NCI-H2227 (cell line): ENCODE measurements around the gene GNL2.
A peak's percentile ranks its signal among the peaks of the same experiment; 100 is the strongest.
"Not testable (repeated sequence)": the region's sequence is repeated elsewhere in the genome, so short reads cannot be mapped to it uniquely, and the experiment has no call there.

Experiments used
- DNase-seq: peaks from one replicate; lab custom pipeline; 2025; ENCODE audit not compliant: unreplicated experiment; lab: John Stamatoyannopoulos, UW

GNL2 gene

DNA sequence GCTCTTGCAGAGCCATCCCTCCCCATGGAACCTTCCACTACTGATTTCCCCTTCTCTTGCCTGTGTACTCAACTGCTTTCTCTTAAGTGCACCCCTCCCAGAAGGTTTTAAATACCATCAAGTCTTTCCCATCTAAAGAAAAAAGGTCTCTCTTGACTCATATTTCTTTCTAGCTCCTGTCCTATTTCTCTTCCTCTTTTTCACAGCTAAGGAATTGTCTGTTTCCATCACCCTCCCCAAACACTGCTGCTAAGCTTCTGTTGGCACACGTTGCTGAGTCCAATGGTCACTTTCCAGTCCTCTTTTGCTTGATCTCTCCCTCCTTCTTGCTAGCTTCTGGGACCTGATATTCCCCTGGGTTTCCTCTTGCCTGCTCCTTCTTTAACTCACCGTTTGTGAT, 13.3 kb upstream of the GNL2 start:
- no peak for DNase-seq

DNA sequence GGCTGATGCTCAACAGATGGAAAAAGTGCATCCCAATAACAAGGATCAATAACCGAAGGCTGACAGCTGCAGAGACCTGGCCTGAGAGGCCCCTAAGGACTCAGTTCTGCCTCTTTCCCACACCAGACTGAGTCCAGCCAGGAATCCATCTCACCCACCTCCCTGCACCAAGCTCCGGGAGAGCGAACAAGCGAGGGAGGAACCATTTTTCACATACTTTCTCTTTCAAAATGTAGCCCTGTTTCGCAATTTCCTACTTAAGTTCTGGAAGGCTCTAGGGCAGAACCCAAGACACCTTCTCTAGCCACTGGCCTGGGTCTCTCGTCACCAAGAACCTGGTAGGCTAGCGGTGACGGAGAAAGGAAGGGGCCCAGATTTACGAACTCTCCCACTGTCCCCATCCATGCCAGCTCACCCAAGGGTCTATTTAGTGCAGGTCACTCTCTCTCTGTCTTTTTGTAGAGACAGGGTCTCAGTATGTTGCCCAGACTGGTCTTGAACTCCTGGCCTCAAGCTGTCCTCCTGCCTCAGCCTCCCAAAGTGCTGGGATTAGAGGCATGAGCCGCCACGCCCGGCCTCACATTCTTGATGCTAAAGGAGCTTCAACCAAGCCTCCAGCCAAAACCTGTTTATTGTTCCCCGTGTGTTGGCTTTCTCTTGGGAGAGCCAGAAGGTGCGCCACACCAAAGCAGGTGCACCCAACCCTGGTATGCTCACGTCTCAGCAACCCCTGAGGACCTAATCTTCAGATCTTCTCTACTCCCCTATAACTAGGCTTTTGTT, 10.9 kb upstream of the GNL2 start:
- DNase-seq = no peak

DNA sequence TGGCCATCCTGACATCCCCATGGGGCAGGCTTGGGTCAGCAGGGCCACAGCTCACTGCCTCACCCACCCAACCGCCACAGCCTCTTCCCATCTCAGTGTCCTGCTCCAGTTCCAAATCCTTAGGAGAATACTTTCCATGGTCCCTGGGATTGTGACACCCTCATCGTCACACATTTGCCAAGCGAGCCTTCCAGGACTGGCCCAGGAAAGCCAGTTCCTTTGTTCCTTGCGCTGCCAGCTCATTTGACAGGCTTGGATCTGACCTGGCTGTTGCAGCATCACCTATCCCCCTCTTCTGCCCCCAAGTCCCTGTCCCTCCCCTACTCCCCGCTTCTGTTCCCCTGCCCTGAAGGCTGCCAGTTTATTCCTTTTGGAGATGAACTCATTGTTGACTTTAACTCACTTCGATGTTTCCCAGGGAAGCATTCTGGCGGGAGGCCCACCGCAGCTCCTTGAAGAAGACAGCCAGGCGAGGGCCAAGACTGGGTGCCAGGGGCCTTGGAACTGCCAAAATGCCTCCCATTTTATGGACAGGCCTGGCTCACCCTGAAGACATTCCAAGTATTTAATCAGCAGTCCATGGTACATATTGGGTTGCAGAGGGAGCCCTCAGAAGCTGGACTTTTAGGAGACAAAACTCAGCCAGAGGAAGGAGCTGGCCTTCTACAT, 10.2 kb upstream of the GNL2 start:
- no peak for DNase-seq

DNA sequence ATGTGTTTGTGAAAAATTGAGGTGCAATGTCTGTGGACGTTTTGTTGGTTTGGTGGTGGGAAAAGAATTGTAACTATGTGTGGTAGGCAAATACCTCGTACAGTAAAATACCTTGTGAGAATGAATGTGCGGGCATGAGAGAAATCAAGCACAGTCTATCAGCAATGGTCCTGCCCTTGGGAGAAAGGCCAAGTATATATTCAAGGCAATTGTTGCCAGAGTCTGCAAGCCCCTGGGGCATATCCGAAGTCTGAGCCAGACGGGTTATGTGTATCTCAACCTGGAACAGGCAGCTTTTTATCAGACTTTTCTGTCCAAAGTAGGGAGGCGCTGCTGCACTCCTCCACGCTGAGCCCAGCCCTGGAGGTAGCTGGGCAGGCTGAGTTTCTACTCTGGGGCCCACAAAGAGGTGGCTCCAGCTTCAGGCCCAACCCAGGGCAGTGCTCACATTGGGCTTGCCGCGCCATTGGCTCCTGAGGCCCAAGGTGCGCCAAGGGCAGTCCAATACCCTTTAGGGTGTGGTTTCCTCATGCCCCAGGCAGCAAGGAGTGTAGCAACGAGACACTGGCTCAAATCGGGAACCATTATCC, 9.4 kb upstream of the GNL2 start:
- no peak for DNase-seq

DNA sequence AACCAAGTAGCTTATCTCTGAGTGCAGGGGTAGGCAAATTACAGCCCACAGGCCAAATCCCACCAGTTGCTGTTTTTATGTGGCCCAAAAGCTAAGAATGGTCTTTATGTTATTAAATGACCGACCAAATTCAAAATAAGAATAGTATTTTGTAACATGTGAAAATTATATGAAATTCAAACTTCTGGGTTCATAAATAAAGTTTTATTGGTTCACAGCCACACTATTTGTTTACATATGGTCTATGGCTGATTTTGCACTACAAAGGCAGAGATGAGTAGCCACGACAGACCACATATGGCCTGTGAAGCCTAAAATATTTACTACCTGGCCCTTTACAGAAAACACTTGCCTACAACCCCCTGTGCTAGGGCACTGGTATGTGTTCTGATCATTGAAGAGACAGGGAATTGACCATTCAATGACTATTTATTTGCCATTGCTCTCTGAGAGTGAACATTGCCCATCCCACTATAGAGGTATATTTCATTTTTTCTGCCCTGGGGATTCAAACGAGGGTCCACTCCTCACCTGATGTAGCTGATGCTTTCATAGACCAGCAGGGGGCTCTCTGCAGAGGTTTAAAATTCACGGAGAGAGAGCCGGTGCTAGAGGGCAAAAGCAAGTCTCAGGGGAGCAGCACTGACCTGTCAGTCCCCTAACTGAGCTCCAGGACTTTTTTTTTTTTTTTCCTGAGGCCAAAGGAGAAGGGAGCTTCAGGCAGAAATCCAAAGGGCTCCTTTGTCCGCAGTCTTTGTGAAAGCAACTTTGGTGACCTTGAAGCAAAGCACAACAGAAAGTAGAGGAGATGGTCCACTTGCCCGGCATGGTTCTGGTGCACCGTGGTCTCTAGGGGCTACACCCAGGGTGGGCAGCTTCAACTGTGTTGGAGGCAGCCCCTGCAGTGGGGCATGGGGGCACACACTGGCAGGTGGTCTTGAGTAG, 7.3 kb upstream of the GNL2 start:
- peak; percentile 72 for DNase-seq

DNA sequence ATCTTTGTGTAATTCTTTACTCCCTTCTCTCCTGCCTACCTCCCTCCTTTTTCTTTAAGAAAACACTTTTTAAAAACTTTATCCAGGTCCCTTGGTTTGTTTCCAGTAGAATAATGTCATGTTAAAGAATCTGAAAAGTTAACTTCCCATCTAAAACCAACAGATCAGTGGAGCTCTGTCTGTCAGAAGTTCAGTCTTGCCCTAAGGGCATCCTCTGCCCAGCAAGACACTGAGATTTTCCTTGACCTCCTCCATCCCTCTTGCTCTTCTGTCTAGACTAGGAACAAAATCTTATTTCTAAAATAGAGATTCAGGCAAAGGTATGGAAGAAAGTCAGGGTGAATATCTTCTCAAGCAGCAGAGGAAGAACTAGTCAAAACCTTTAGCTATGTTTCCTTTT, 5.7 kb upstream of the GNL2 start:
- no peak for DNase-seq

DNA sequence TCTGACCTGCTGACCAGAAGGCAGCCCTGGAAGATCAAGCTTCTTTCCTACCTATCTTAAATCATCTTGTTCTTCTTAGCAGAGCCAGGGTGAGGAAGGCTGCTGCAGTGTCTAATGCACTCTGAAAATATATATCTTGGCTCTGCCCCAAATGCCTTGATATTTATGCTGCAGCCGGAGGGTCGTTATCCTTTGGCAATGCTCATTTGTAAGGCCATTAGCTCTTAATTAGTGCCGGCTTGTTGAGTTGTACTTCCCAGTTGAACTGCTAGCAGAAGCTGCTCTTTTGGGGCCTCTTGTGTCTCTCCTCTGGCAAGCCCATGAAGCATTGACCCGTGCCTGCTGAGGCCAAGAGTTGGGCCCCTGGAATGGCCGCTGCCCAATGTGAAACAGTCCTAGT, 4.2 kb upstream of the GNL2 start:
- DNase-seq = no peak

DNA sequence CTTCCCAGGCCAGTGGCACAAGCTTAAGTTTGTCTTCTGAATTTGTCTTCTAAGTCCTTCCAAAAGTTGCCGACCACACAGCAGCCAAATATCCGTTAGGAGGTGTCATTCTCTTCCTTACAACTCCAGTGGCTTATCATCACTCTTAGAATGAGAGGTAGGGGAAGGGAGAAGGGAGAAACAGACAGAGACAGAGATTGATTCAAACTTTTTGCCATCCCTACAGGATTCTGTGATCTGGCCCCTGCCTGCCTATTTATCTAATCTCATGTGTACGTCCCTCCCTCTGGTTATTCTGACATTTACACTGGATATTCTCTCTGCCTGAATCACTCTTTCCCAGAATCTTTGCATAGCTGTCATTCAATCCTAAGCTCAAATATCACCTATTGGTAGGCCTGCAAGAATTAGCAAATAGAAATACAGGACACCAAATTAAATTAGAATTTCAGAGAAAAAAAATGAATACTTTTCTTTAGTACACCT, 488 bp upstream of the GNL2 start:
- DNase-seq = no peak

DNA sequence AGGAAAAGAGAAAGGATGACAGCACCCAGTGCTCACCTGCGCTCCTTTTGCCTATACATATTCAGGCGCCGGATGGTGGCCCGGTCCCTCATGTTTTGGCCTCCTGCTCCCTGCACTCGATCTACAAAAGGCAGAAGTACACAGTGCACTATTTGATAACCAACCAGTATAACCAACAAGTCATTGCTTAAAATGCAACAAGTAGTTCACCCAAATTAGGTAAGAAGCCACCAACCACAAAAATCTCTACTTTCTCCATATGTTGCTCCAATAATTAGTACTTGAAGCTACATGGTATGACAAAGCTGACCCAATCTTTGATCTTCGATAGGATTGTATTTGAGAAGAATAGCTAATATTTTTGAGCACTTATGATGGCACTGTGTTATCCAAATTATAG, 2.0 kb downstream of the GNL2 start:
- no peak for DNase-seq

DNA sequence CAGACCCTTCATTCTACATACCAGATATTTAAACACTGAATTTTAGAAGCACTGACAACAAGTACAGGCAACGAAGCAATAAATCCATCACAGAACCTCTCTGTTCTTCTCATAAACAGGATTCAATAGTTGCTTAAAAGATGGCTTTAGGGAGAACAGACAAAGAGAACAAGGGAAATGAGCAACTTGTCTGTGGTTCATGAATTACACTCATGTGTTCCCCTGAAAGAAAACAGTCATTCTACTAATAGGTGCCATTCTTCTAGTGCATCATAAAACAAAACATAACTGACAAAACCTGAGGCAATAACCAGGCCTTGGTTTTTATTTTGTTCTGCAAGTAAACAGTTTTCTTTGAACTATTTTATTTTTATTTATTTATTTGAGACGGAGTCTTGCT, 6.8 kb downstream of the GNL2 start:
- DNase-seq = no peak

DNA sequence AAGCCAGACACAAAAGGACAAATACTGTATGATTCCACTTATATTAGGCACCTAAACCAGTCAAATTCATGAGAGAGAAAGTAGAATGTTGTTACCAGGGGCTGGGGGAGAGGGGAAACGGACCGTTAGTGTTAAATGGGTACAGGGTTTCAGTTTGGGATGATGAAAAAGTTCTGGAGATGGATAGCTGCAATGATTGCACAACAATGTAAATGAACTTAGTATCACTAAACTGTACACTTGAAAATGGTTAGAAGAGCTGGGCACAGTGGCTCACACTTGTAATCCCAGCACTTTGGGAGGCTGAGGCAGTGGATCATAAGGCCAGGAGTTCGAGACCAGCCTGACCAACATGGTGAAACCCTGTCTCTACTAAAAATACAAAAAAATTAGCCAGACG, 11.2 kb downstream of the GNL2 start:
- DNase-seq = not testable (repeated sequence)

DNA sequence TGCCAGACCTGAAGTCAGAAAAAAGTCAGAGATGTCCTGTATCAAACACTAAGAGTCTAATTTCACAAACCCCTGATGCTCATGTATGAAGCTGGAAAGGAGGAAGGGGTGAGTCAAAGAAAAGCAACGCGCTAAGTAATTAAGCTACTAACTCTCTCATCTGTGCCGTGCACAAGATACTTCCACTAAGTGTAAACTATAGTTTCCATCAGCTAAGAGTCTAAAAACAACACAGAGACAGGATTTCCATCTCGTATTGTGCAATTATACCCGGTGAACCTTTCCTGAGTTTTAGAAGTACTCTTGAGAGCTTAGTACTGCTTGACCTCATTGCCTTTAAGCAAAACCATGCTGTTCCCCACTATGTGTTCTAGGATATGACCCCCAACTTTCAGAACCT, 20.0 kb downstream of the GNL2 start:
- no peak for DNase-seq

DNA sequence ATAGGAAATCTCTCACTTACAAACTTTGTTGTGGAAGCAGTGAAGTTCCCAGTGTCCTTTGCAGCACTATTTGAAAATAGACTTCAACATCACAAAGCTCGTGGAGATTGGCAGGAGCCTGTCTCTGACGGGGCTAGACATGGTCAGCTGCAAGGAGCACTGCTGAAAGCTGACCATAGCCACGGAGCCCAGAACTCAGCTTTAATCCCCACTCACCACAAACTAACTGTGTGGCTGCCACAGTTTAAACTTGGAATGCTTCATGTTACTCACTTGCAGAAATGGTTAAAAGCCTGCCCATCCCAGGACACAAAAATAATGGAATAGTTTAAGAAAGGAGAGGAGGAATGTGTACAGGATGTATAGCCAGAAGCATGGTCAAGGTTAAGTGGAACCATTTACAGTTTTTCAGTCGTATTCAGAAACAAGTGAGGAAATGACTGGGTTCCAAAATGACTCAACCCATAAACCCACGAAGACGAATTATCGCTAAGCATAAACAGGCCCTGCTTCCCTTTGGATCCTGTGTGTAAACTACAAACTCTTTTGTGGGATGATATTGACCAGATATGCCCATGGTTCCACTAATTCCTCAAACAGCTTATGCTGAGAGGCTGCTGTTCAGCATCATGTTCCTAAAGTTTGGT, 20.8 kb downstream of the GNL2 start:
- no peak for DNase-seq

DNA sequence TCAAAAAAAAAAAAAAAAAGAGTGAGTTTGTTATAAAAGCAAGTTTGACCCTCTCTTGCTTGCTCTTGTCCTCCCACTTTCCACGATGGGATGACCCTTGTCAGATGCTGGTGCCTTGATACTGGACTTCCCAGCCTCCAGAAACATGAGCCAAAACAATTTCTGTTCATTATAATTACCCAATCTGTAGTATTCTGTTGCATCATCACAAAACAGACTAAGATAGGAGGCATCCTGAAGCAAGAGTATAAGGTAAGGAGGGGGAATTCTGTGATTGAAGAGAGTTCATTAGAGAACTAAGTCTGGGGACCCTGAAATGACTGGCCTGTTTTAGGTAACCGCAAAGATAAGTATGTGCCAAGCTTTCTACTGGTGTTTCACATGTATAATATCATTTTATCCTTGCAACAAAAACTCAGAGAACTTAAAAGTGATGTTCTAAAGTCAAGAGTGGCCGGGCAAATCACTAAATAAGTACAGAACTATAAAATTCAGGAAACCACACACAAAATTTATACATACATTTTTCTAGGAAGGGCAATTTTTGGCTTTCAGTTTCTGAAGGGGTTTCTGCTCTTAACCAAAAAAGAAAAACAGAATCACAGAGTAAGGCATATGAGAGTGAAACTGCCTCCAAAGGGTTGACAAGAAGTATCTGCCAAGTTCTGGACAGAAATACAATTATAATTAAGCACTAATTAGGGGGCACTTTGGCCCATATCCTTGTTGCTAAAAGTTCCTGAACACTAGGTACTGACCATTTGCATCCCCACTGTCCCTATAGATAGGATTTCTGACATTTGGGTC, 25.0 kb downstream of the GNL2 start:
- no peak for DNase-seq

DNA sequence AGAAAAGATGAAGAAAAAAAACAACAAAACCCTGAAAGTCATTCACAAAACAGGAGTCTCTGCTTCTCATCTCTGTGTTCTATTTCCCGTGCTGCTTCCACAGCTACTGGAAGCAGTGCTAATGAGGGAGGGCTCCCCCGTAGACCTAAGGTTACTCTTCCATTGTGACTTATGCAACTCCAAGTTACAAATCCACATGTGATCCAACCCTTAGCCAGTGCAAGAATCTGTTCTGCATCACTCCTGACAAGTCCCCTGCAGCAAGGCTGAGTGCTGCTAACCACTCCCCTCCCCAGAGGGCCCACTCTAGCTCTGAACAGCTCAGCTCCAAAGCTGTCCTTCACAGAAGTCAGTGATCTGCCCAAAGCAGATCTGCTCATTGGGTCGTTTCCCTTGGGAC, 28.7 kb downstream of the GNL2 start:
- DNase-seq = no peak

DNA sequence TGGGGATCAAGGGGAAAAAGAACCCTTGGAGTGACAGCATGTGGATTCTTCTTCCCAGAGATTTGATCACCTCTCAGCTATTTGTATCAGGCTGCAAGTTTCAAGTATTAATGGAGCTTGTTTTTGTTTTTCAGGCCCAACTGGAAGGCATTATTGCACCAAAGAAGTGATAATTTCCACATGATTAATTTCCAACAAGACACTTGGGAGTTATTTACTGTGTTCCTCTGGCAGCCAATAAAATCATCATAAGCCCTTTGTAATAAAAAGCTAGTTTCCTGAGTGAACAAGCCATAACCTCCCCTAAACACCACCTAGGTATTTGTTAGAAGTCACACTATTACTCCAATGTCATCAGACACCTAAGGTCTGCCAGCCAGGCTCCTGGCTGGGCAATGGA, 30.8 kb downstream of the GNL2 start:
- no peak for DNase-seq

DNA sequence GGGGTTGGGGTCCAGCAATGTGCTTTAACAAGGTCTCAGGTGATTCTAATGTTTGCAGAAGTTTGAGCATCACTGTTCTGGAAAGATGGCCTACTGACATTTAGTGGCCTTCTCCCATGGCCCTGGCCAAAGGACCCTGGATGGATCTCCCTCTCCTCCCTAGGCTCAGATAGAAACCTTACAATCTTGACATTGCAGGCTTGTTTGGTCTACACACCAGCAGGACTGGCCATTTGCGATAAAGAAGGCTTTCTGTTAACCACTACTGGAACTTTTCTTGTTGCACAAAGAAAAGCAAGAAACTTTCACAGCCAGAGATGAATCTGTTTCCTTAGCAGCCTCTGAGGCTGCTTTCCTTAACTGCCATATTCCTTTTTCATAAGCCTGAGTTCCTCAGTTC, 32.8 kb downstream of the GNL2 start:
- no peak for DNase-seq

DNA sequence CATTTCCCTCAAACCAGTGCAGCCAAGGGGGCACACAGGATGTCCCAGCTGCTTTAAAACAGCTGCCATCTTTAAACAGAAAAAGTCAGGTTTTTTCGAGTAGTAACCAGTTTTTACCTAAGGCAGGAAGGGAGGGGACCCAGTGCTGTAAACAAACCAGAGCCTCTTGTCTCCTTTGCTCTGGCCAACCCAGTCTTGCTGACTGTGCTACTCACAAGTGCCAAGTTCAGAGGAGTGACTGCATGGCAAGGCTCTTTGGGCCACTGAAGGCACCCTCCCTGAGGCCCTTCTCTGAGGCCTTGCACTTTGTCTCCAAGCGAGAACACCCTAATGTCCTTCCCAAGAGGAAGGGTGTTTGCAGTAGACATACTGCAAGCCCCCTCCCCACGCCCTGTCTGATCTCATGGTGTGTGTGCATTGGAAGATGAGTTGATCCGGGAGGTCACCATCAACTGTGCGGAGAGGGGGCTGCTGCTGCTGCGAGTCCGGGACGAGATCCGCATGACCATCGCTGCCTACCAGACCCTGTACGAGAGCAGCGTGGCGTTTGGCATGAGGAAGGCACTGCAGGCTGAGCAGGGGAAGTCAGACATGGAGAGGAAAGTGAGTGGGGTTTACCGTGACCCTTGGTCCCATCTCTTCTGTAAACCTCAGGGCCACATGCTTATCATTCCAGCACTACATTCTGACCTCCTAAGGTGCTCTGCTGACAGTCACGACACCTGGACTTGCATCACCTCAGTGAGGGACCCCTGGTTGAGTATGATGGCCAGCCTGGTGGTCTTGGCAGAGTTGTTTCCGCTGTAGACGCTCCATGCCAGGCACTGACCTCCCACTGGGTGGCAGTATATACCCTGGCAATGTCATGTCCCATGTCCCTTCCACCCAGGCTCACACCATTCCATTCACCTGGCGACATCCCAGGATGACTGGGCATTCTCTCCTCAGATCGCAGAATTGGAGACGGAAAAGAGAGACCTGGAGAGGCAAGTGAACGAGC, 34.3 kb downstream of the GNL2 start:
- peak; percentile 8 for DNase-seq
